WTC11 (cell line): ENCODE measurements around the gene HKDC1. TPM values are rescaled to one million over a fixed set of nuclear protein-coding genes. Genes with fewer than 3 reads are reported as not detected.
"Not testable (repeated sequence)": the region's sequence is repeated elsewhere in the genome, so short reads cannot be mapped to it uniquely, and the experiment has no call there.

Experiments
- ATAC-seq: fragments of 200-7000 bp; cut with Tn5 transposase; 2 replicates; pipeline ENCODE4 v1.10.0; 2021; ENCODE audit warnings: mild to moderate bottlenecking, moderate library complexity
- CTCF ChIA-PET: fragments of 300-600 bp; sonication (Branson Sonifier 250); formaldehyde crosslinking; loops from one replicate; lab custom pipeline; 2021; ENCODE audit warnings: antibody characterized with exemption; lab: Charles Lee
- POLR2A ChIA-PET: fragments of 350-600 bp; sonication (Branson Sonifier 250); formaldehyde crosslinking; loops from one replicate; lab custom pipeline; 2021; ENCODE audit warnings: antibody characterized with exemption; lab: Charles Lee
- DNase-seq: peaks from one replicate; pipeline ENCODE4 v3.0.0; 2021; ENCODE audit warnings: low spot score
- H3K27ac Mint-ChIP-seq: 2 replicates; pipeline ENCODE4 v1.8.0; 2021; ENCODE audit warnings: mixed read lengths
- H3K27me3 Mint-ChIP-seq: 2 replicates; pipeline ENCODE4 v1.8.0; 2021; ENCODE audit warnings: low read depth, mild to moderate bottlenecking, moderate library complexity, mixed read lengths
- H3K36me3 Mint-ChIP-seq: 2 replicates; pipeline ENCODE4 v1.8.0; 2021; ENCODE audit warnings: mixed read lengths
- H3K4me1 Mint-ChIP-seq: 2 replicates; pipeline ENCODE4 v1.8.0; 2022; ENCODE audit warnings: mixed read lengths
- H3K4me3 Mint-ChIP-seq: 2 replicates; pipeline ENCODE4 v1.8.0; 2021; ENCODE audit warnings: mild to moderate bottlenecking, moderate library complexity, mixed read lengths
- H3K9me3 Mint-ChIP-seq: 2 replicates; pipeline ENCODE4 v1.8.0; 2021; ENCODE audit warnings: mixed read lengths
- CBFB ChIP-seq: sonication (generic); formaldehyde crosslinking; IDR thresholded peaks from 2 replicates; pipeline ENCODE4 v1.8.1; 2022; ENCODE audit warnings: mild to moderate bottlenecking, low read depth, missing genetic modification reagents
- FOXJ3 ChIP-seq: sonication (generic); formaldehyde crosslinking; IDR thresholded peaks from 2 replicates; pipeline ENCODE4 v1.9.0; 2021; ENCODE audit warnings: missing genetic modification reagents, mild to moderate bottlenecking, borderline replicate concordance
- NR3C1 ChIP-seq: sonication (generic); formaldehyde crosslinking; conservative IDR thresholded peaks from 2 replicates; pipeline ENCODE4 v1.8.1; 2023; ENCODE audit warnings: low read depth, mild to moderate bottlenecking, missing genetic modification reagents
- RORB ChIP-seq: fragments of 250-450 bp; sonication (Bioruptor Pico); IDR thresholded peaks from 2 replicates; pipeline ENCODE4 v1.9.0; 2021; ENCODE audit warnings: mild to moderate bottlenecking
- TEAD1 ChIP-seq: sonication (generic); formaldehyde crosslinking; IDR thresholded peaks from 2 replicates; pipeline ENCODE4 v1.8.0; 2022; ENCODE audit warnings: mild to moderate bottlenecking, missing genetic modification reagents
- ZNF219 ChIP-seq: sonication (generic); formaldehyde crosslinking; IDR thresholded peaks from 2 replicates; pipeline ENCODE4 v1.8.0; 2023; ENCODE audit warnings: missing genetic modification reagents, mild to moderate bottlenecking, borderline replicate concordance
- ZNF671 ChIP-seq: fragments of 250-450 bp; sonication (Bioruptor Pico); IDR thresholded peaks from 2 replicates; pipeline ENCODE4 v1.8.0; 2021; ENCODE audit warnings: mild to moderate bottlenecking
- total RNA-seq: library from RNA; stranded (reverse); gene quantifications from 3 replicates; pipeline ENCODE4 v1.2.3, GENCODE V29; 2021
- TF ChIP-seq, protein P1 (sequence below): sonication (generic); formaldehyde crosslinking; conservative IDR thresholded peaks from 2 replicates; pipeline ENCODE4 v1.8.1; 2022; ENCODE audit warnings: mild to moderate bottlenecking, missing genetic modification reagents
- TF ChIP-seq, protein P2 (sequence below): fragments of 250-450 bp; sonication (Bioruptor Pico); IDR thresholded peaks from 2 replicates; pipeline ENCODE4 v1.8.0; 2021; ENCODE audit warnings: mild to moderate bottlenecking
- TF ChIP-seq, protein P3 (sequence below): sonication (generic); formaldehyde crosslinking; IDR thresholded peaks from 2 replicates; pipeline ENCODE4 v1.8.1; 2022; ENCODE audit warnings: low read depth, missing genetic modification reagents, borderline replicate concordance
- TF ChIP-seq, protein P4 (sequence below): fragments of 250-450 bp; sonication (Bioruptor Pico); IDR thresholded peaks from 2 replicates; pipeline ENCODE4 v1.9.0; 2021; ENCODE audit warnings: mild to moderate bottlenecking

HKDC1 gene
- total RNA-seq, 1 experiment from 2014 or later, result 0.09 TPM

DNA sequence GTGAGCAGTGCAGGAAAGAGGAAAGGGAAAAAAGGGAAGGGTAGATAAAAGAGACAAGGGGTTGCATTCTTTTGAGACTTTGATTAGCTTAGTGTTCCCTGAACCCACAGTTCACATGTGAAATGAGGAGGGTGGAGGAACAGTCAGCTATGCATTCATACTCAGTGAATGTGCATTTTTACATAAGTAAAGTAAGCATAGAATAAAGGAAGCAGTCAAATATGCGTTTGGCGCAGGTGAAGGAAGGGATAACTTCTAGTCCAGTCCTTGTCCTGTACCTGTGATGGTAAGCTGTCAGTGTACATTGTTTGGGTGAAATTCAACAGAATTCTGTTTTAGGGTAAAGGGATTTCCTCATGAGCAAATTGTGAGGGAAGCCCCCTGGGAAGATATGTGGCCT lies 86.3 kb downstream of the HKDC1 start (continued):
- TF ChIP-seq ZNF219, result no peak
- TF ChIP-seq, protein P1, sequence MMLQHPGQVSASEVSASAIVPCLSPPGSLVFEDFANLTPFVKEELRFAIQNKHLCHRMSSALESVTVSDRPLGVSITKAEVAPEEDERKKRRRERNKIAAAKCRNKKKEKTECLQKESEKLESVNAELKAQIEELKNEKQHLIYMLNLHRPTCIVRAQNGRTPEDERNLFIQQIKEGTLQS (CRISPR knock-in tag), result no peak
- TF ChIP-seq, protein P2, sequence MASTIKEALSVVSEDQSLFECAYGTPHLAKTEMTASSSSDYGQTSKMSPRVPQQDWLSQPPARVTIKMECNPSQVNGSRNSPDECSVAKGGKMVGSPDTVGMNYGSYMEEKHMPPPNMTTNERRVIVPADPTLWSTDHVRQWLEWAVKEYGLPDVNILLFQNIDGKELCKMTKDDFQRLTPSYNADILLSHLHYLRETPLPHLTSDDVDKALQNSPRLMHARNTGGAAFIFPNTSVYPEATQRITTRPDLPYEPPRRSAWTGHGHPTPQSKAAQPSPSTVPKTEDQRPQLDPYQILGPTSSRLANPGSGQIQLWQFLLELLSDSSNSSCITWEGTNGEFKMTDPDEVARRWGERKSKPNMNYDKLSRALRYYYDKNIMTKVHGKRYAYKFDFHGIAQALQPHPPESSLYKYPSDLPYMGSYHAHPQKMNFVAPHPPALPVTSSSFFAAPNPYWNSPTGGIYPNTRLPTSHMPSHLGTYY (CRISPR knock-in tag), result no peak
- TF ChIP-seq RORB (CRISPR knock-in tag), result no peak

DNA sequence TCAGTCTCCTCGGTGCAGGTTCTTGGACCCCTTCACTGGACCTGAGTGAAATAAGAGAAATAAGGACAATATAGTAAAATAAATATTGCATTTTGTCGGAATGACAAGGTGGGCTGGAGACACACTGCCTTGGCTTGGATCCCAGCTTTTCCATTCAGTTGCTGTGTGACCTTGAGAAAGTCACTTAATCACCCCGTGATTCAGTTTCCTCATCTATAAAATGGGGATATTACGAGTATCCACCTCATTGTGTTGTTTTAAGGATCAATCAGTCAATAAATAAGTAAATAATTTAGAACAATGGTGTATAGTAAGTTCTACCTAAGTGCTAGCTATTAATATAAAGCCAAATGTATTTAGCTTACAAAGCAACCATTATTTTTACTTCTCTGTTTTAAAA lies 87.3 kb downstream of the HKDC1 start:
- TF ChIP-seq, protein P3, sequence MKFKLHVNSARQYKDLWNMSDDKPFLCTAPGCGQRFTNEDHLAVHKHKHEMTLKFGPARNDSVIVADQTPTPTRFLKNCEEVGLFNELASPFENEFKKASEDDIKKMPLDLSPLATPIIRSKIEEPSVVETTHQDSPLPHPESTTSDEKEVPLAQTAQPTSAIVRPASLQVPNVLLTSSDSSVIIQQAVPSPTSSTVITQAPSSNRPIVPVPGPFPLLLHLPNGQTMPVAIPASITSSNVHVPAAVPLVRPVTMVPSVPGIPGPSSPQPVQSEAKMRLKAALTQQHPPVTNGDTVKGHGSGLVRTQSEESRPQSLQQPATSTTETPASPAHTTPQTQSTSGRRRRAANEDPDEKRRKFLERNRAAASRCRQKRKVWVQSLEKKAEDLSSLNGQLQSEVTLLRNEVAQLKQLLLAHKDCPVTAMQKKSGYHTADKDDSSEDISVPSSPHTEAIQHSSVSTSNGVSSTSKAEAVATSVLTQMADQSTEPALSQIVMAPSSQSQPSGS (CRISPR knock-in tag), result no peak
- no peak for TF ChIP-seq ZNF671 (CRISPR knock-in tag)
- Mint-ChIP-seq H3K4me1 (peaks cover 23% of the 10 kb centered on the region), H3K9me3 (peaks cover 14% of the 10 kb centered on the region; the same call in 1 of the 2 replicates), H3K4me3 (no peak overlapping the region), H3K36me3 (no peaks in the 10 kb centered on the region), H3K27ac (no peak overlapping the region), H3K27me3 (no peaks in the 10 kb centered on the region; the same call in 1 of the 2 replicates)
- ChIA-PET CTCF (interaction anchor here (1.1 kb wide), 1 partner anchor 83 kb away, joined by 3 read pairs; no protein-coding TSS in a partner anchor), POLR2A (no interaction called here)
- ATAC-seq, result no peak
- no peak for DNase-seq

DNA sequence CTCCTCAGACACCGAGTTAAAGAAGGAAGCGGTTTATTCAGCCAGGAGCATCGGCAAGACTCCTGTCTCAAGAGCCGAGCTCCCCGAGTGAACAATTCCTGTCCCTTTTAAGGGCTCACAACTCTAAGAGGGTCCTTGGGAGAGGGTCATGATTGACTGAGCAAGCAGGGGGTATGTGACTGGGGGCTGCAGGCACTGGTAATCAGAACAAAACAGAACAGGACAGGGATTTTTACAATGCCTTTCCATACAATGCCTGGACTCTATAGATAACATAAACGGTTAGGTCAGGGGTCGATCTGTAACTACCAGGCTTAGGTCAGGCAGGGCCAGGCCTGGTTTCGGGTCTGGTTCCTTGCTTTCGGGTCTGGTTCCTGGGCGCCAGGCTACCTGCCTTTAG lies 88.2 kb downstream of the HKDC1 start:
- H3K36me3 Mint-ChIP-seq, H3K27me3 Mint-ChIP-seq, ATAC-seq, DNase-seq, H3K27ac Mint-ChIP-seq, POLR2A ChIA-PET, H3K4me3 Mint-ChIP-seq: not testable (repeated sequence)
- CTCF ChIA-PET, result interaction anchor here (1.1 kb wide), 1 partner anchor 30 kb away, joined by 3 read pairs; the partner anchor contains the start of gene HK1
- peaks cover 29% of the 10 kb centered on the region for H3K4me1 Mint-ChIP-seq
- H3K9me3 Mint-ChIP-seq, result peaks cover 14% of the 10 kb centered on the region; the same call in 1 of the 2 replicates

DNA sequence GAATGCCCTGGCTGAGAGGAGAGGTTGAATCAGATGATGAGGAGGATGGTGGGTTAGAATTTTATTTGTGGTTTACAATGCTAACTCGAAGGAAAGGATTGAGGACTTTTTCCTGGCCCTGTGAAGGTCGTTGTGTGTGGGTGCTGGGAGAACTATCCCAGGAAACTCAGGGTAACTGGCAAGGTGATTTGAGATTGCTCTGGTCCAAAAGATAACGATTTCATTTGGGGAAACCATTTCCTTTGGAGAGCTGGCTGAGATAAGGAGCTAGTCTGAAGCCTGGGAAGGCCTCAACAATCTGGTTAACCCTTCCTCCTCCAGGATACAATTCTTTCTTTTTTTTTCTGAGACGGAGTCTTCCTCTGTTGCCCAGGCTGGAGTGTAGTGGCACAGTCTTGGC lies 91.2 kb downstream of the HKDC1 start:
- ChIA-PET POLR2A (interaction anchor here (0.6 kb wide), 1 partner anchor 42 kb away, joined by 6 read pairs; no protein-coding TSS in a partner anchor), CTCF (interaction anchor here (1.1 to 1.2 kb wide), 2 partner anchors 89 to 97 kb away, joined by 3 read pairs; no protein-coding TSS in a partner anchor)
- no peak overlapping the region for H3K4me3 Mint-ChIP-seq
- H3K9me3 Mint-ChIP-seq, result peaks cover 8% of the 10 kb centered on the region; the same call in 1 of the 2 replicates
- no peaks in the 10 kb centered on the region for H3K27me3 Mint-ChIP-seq
- ATAC-seq (no peak), DNase-seq (no peak)
- TF ChIP-seq CBFB (CRISPR knock-in tag) (no peak), FOXJ3 (CRISPR knock-in tag) (no peak)
- no peaks in the 10 kb centered on the region for H3K36me3 Mint-ChIP-seq
- no peak overlapping the region for H3K27ac Mint-ChIP-seq
- peaks cover 47% of the 10 kb centered on the region for H3K4me1 Mint-ChIP-seq

DNA sequence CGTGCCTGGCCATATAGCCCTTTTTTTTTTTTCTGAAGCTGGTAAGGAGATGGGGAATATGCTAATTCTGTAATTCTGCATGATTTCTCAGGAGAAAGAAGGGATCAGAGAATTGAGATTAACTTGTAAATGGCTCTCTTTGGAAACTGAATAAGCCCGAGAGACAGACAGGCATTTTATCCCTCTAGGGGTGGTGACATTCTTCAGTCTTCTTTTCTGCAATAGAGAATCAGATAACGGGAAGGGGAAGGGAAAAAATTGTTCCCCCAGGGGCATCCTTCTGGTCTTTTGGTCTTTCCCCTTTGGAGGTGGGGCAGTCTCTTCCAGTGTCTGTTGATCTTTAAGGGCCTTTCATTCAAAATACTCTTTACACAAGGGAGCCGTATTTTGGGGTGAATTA lies 92.4 kb downstream of the HKDC1 start:
- no peaks in the 10 kb centered on the region for H3K36me3 Mint-ChIP-seq
- peak overlapping the region; percentile 93 for H3K27ac Mint-ChIP-seq
- TF ChIP-seq TEAD1 (no peak), NR3C1 (CRISPR knock-in tag) (no peak), ZNF219 (no peak)
- TF ChIP-seq, protein P4, sequence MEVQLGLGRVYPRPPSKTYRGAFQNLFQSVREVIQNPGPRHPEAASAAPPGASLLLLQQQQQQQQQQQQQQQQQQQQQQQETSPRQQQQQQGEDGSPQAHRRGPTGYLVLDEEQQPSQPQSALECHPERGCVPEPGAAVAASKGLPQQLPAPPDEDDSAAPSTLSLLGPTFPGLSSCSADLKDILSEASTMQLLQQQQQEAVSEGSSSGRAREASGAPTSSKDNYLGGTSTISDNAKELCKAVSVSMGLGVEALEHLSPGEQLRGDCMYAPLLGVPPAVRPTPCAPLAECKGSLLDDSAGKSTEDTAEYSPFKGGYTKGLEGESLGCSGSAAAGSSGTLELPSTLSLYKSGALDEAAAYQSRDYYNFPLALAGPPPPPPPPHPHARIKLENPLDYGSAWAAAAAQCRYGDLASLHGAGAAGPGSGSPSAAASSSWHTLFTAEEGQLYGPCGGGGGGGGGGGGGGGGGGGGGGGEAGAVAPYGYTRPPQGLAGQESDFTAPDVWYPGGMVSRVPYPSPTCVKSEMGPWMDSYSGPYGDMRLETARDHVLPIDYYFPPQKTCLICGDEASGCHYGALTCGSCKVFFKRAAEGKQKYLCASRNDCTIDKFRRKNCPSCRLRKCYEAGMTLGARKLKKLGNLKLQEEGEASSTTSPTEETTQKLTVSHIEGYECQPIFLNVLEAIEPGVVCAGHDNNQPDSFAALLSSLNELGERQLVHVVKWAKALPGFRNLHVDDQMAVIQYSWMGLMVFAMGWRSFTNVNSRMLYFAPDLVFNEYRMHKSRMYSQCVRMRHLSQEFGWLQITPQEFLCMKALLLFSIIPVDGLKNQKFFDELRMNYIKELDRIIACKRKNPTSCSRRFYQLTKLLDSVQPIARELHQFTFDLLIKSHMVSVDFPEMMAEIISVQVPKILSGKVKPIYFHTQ (CRISPR knock-in tag), result no peak
- no peaks in the 10 kb centered on the region for H3K27me3 Mint-ChIP-seq
- CTCF ChIA-PET, result interaction anchor here (0.5 to 2.3 kb wide), 25 partner anchors 8 to 96 kb away, joined by 3 to 20 read pairs (median 5); no protein-coding TSS in a partner anchor
- no peak overlapping the region for H3K4me3 Mint-ChIP-seq
- no peak for DNase-seq
- ATAC-seq, result no peak
- H3K9me3 Mint-ChIP-seq, result peaks cover 8% of the 10 kb centered on the region; the same call in 1 of the 2 replicates
- POLR2A ChIA-PET, result interaction anchor here (1.2 kb wide), 1 partner anchor 78 kb away, joined by 4 read pairs; no protein-coding TSS in a partner anchor
- peaks cover 52% of the 10 kb centered on the region for H3K4me1 Mint-ChIP-seq
